Smooth muscle cell of the pulmonary artery (primary cell): ENCODE data around the gene TMEM185A. TPM values are rescaled to one million over a fixed set of nuclear protein-coding genes. Genes with fewer than 3 reads are reported as not detected.

Experiments
- total RNA-seq: library from RNA; depleted of rRNA; stranded (reverse); fragments of >200 nt; gene quantifications from 2 replicates; pipeline ENCODE4 v1.2.3, GENCODE V29; 2014

The TMEM185A gene
- 19.6 and 22.2 TPM in 2 replicates for total RNA-seq

DNA sequence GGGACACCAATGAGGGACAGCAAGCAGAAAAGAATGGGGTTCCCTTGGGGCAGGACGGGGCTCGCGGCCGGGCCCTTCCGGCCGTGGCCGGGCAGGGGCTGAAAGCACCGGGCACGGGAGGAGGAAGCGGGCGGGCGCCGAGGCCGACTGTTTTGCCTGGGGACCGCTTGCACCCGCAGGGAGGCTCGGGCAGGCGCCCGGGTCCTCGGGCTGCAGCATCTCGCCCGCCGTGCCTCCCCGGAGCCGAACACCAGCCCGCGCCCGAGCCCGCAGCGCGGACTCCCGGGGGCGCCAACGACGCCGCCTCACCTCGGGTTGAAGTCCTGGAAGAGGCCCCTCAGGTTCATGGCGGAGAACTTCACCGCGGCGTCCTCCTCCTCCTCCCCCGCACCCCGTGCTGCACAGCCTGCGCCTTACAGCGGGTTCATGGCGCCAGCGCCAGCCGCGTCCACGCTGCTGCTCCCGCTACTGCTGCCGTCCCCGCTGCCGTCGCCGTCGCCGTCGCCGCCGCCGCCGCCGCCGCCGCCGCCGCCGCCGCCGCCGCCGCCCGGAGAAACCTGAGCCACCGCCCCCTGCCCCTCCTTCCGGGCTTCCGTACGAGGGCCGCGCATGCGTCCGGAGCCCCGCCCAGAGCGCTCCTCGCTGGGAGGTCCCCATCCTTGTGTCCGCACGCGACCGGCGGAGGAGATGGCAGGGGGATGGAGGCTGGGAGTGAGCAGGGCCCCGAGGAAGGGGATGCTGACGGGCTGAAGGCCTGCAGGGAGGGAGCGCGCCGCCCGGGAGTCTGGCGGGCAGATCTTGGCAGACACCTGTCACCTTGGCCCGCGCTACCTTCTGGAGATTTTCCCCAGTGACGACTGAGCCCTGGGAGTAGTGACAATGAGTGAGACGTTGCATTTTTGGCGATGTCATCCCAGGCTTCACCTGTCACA, at the start of gene TMEM185A:
Gene TMEM185A (minus strand): TSS at position 559 of the 932 bp plus-strand sequence. CDS start 212 bp downstream, at position 347.

DNA sequence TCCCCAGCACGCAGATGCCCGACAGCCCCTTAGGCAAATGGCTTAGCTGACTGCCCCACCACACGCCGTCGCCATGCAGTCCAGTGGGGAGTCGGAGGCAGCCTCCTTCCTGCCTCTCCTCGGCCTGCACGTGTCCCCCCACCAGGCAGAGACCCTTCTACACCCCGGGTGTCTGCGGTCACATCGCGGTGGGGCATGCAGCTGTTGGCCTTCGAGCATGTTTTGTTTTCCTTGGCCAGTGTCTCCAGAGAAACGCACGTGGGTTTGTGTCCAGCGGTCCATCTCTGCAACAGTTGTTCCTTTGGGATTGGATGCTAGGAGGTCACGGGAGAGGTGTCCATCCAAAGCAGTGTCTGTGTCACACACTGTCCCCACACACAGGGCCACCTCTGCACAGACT, 36.4 kb downstream of the TMEM185A start, which contains the start of gene HSFX2:
Gene HSFX2 (minus strand): TSS at position 101 of the 400 bp plus-strand sequence. CDS start 614 bp downstream, outside the sequence.

DNA sequence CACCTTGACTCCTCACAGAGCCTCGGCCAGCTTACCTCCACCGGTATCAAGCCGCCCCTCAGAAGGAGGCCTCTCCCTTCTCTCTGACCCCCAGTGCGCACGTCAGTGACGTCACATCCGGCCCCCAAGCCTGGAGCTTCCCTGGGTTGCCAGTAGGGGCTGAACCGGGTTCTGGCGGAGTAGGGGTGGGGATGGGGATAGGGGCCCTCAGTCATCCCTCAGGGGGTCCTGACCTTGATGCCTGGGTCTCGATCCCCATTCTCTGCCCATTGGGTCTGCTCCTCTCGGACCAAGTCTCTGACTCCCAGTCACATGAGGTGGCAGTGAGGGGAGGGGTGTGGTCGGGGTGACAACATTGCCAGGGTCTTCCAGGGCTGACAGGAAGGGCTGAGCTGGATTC, 44.2 kb downstream of the TMEM185A start, which contains the start of gene MAGEA9B:
Gene MAGEA9B (minus strand): TSS at position 101 of the 400 bp plus-strand sequence. CDS start 4,280 bp downstream, outside the sequence.

DNA sequence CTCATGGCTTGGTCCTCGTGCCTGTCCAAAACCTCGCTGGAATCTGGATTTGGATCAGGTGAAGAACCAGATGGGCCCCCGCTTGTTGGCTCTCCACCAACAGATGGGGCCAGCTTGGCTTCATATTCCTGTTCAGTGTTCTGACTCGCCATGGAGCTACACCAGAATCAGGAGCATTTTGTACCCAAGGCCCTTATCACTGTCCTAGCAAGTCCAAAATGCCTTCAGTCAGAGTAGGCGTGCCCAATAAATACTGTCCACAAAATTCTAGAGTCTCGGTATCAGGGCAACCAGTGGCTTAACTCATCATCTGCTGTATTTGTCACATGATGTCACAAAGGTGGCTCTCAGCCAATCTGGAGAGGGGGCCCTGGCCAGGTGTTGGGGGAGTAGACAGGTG, 81.9 kb downstream of the TMEM185A start, which contains the start of gene HSFX3:
Gene HSFX3 (minus strand): TSS at position 224 of the 400 bp plus-strand sequence. CDS start 72 bp downstream, at position 152.

Other genes with a start within 250 kb of the TMEM185A start
- gene IDS, start 126.5 kb downstream of the TMEM185A start, total RNA-seq, result 105 and 160 TPM in 2 replicates
- 13.8 and 14.3 TPM in 2 replicates for gene EOLA1, start 90.8 kb downstream of the TMEM185A start, total RNA-seq
- not detected in 2 replicates for gene HSFX3, start 81.9 kb downstream of the TMEM185A start, total RNA-seq
- gene MAGEA9B, start 44.3 kb downstream of the TMEM185A start, total RNA-seq, result not detected in 2 replicates
- 0.72 TPM in 1 of 2 replicates, not detected in the other for gene HSFX2, start 36.5 kb downstream of the TMEM185A start, total RNA-seq
- not detected in 2 replicates for gene MAGEA11, start 80.3 kb upstream of the TMEM185A start, total RNA-seq
- gene HSFX1, start 142.3 kb upstream of the TMEM185A start, total RNA-seq, result 1.1 and 1.7 TPM in 2 replicates
- gene MAGEA9, start 150.1 kb upstream of the TMEM185A start, total RNA-seq, result not detected in 2 replicates
- gene MAGEA8, start 249.4 kb upstream of the TMEM185A start, total RNA-seq, result not detected in 2 replicates